GOT3 (cell line): ENCODE measurements around the gene ENDOD1.

Source experiments
- DNase-seq: peaks from one replicate; lab custom pipeline; 2025; ENCODE audit warnings: mixed read lengths; lab: John Stamatoyannopoulos, UW

ENDOD1 gene

DNA sequence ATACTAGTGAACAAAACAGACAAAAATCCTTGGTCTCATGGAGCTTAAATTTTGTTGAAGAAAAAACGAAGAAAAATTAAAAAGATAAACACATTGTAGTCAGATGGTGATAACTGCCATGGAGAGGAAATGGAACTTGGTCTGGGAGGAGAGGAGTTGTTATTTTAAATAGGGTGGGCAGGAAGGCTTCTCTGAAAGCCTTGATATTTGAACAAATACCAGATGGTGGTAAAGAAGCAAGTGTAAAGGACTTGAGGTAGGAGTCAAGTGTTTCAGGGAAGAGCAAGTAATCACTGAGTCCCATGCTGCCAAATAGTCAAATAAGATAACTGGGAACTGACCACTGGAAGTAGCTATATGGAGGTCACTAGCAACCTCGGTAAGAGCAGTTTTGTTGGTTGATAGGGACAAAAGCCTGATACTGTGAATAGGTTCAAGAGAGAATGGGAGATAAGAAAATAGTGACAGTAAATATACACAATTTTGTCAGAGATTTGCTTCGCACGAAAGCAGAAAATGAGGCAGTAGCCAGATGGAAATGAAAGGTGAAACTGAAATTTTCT, 86.3 kb downstream of the ENDOD1 start:
- no peak for DNase-seq
